DOHH2 (cell line): ENCODE measurements around the gene KRTAP10-5.

Experiments
- CTCF ChIP-seq: fragments of 200-600 bp; sonication (generic); IDR thresholded peaks from one replicate; pipeline ENCODE4 v1.5.1; 2014; ENCODE audit warnings: antibody characterized with exemption, mild to moderate bottlenecking, low read depth, low read length; ENCODE audit not compliant: poor library complexity, severe bottlenecking
- EZH2phosphoT487 ChIP-seq: fragments of 200-600 bp; sonication (generic); IDR thresholded peaks from 2 replicates; pipeline ENCODE4 v1.6.1; 2017; ENCODE audit warnings: borderline replicate concordance, mild to moderate bottlenecking, antibody characterized with exemption, low read length, moderate library complexity, mixed read lengths

GRCh38 chr21:44530221-44530902 is 50.0 kb downstream of the KRTAP10-5 start:
- TF ChIP-seq CTCF (no peak), EZH2phosphoT487 (no peak)
